ENCODE data around the gene ITGA7.

Gene ITGA7

GRCh38 chr12:55733021-55733555 lies 25.4 kb upstream of the ITGA7 start:
- DNase-seq = no peak

GRCh38 chr12:55732288-55732687 lies 24.6 kb upstream of the ITGA7 start:
- DNase-seq = no peak

GRCh38 chr12:55729819-55730818 lies 22.4 kb upstream of the ITGA7 start:
- peak; percentile 62 for DNase-seq

- peak; percentile 95 for DNase-seq
Measured at GRCh38 chr12:55728939-55729818, 21.5 kb upstream of the ITGA7 start, which contains the start of gene CD63. Gene CD63, minus strand, starts transcription at chr12:55729009. Its CDS starts 668 bp downstream, at chr12:55728341.

GRCh38 chr12:55728186-55728938 lies 20.7 kb upstream of the ITGA7 start:
- peak; percentile 73 for DNase-seq

GRCh38 chr12:55727643-55728185 lies 20.0 kb upstream of the ITGA7 start:
- DNase-seq = peak; percentile 44

GRCh38 chr12:55726971-55727370 lies 19.3 kb upstream of the ITGA7 start:
- DNase-seq = no peak

- no peak for DNase-seq
Measured at GRCh38 chr12:55725556-55725955, 17.9 kb upstream of the ITGA7 start.

- DNase-seq = no peak
Measured at GRCh38 chr12:55724940-55725309, 17.2 kb upstream of the ITGA7 start.

GRCh38 chr12:55724226-55724939 lies 16.7 kb upstream of the ITGA7 start:
- DNase-seq = peak; percentile 36

- DNase-seq = no peak
Measured at GRCh38 chr12:55723516-55724225, 16.0 kb upstream of the ITGA7 start.

- DNase-seq = no peak
Measured at GRCh38 chr12:55722948-55723347, 15.2 kb upstream of the ITGA7 start.

- DNase-seq = no peak
Measured at GRCh38 chr12:55721601-55722213, 14.0 kb upstream of the ITGA7 start.

GRCh38 chr12:55720894-55721444 lies 13.3 kb upstream of the ITGA7 start:
- DNase-seq = no peak

- no peak for DNase-seq
Measured at GRCh38 chr12:55720071-55720564, 12.4 kb upstream of the ITGA7 start, which contains the start of gene RDH5. Gene RDH5, plus strand, starts transcription at chr12:55720393. Its CDS starts 792 bp downstream, at chr12:55721185.

GRCh38 chr12:55719371-55719770 lies 11.7 kb upstream of the ITGA7 start:
- no peak for DNase-seq

- DNase-seq = no peak
Measured at GRCh38 chr12:55718624-55719275, 11.0 kb upstream of the ITGA7 start.

- no peak for DNase-seq
Measured at GRCh38 chr12:55718015-55718414, 10.3 kb upstream of the ITGA7 start.

Measured in NCI-H146 (cell line).